ENCODE data around the gene TMOD4. TPM values are rescaled to one million over a fixed set of nuclear protein-coding genes. Genes with fewer than 3 reads are reported as not detected.
A peak's percentile ranks its signal among the peaks of the same experiment; 100 is the strongest.

TMOD4 gene
- polyA plus RNA-seq, 1 experiment, result 0.18 TPM

DNA sequence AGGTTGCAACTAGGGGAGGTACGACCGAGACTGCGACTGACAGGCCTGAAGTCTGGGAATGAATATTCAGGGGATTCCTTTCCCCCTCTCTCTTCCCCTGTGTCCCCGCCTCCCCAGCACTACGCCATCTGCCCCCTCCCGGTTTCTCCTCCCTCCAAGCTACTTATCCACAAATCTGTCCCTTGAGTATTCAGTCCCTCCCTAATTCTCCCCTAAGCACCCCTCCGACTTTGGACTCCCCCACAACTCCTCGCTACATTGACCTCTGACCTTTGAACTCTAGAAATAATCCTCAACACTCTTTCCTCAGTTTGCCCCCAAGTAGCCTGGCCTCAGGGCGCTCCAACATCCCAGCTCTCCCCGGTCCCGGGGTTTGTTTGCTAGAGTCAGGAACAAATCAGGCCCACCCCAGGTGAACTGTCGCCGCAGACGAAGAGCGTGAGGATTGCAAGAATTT, 10.5 kb downstream of the TMOD4 start:
- POLR2A ChIA-PET, result interaction anchor here (0.7 kb wide), 1 partner anchor 117 kb away, joined by 11 read pairs; no protein-coding TSS in a partner anchor
- CTCF ChIA-PET, result interaction anchor here (1.0 to 2.3 kb wide), 4 partner anchors 10 to 141 kb away, joined by 3 to 7 read pairs (median 5); no protein-coding TSS in a partner anchor
- H3K27me3 ChIP-seq (ENCODE audit: control insufficient read depth, insufficient read depth, low read length), result no peaks in the 10 kb centered on the region
- DNase-seq (ENCODE audit: low read depth), result no peak
- TF ChIP-seq, protein P1, sequence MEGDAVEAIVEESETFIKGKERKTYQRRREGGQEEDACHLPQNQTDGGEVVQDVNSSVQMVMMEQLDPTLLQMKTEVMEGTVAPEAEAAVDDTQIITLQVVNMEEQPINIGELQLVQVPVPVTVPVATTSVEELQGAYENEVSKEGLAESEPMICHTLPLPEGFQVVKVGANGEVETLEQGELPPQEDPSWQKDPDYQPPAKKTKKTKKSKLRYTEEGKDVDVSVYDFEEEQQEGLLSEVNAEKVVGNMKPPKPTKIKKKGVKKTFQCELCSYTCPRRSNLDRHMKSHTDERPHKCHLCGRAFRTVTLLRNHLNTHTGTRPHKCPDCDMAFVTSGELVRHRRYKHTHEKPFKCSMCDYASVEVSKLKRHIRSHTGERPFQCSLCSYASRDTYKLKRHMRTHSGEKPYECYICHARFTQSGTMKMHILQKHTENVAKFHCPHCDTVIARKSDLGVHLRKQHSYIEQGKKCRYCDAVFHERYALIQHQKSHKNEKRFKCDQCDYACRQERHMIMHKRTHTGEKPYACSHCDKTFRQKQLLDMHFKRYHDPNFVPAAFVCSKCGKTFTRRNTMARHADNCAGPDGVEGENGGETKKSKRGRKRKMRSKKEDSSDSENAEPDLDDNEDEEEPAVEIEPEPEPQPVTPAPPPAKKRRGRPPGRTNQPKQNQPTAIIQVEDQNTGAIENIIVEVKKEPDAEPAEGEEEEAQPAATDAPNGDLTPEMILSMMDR (IDR thresholded peaks at IDR 0.05; ENCODE audit: insufficient read depth, low read depth, low read length), result no peak
- H3K36me3 ChIP-seq (ENCODE audit: control insufficient read depth, insufficient read depth, low read length), result peaks cover 15% of the 10 kb centered on the region
- H3K4me3 ChIP-seq (ENCODE audit: low read depth, low read length), result peak overlapping the region; percentile 80

GRCh38 chr1:151164732-151165280, 11.0 kb downstream of the TMOD4 start:
- peak overlapping the region; percentile 80 for H3K4me3 ChIP-seq (ENCODE audit: low read depth, low read length)
- CTCF ChIA-PET, result interaction anchor here (1.0 to 2.3 kb wide), 4 partner anchors 10 to 140 kb away, joined by 3 to 7 read pairs (median 5); no protein-coding TSS in a partner anchor
- H3K36me3 ChIP-seq (ENCODE audit: control insufficient read depth, insufficient read depth, low read length), result peaks cover 16% of the 10 kb centered on the region
- POLR2A ChIA-PET, result interaction anchor here (0.7 kb wide), 1 partner anchor 118 kb away, joined by 11 read pairs; no protein-coding TSS in a partner anchor
- no peaks in the 10 kb centered on the region for H3K27me3 ChIP-seq (ENCODE audit: control insufficient read depth, insufficient read depth, low read length)
- no peak for DNase-seq (ENCODE audit: low read depth)
- TF ChIP-seq, protein P1 (IDR thresholded peaks at IDR 0.05; ENCODE audit: insufficient read depth, low read depth, low read length), result no peak

DNA sequence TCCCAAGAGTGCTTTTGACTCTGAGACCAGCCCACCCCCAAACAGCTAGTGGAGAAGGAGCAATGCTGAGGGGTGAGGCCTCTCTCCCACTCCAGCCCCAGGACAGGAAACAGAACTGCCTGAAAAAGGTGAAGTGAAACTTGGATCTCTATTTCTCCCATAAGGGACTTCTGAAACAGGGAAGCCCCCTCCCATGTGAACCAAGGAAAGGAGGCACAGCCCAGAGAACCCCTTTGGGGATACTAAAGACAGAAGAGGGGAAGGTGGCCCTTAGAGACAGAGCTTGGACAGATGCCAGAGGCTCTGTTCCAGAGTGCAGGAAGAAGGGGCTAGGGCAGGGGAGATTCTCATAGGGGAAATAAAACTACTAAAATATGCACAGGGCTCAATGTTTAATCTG, 16.4 kb downstream of the TMOD4 start:
- Histone ChIP-seq H3K4me3 (ENCODE audit: low read depth, low read length) (no peak overlapping the region), H3K27me3 (ENCODE audit: control insufficient read depth, insufficient read depth, low read length) (no peaks in the 10 kb centered on the region), H3K36me3 (ENCODE audit: control insufficient read depth, insufficient read depth, low read length) (peaks cover 25% of the 10 kb centered on the region)
- ChIA-PET POLR2A (no interaction called here), CTCF (interaction anchor here (10.0 kb wide), 1 partner anchor 59 kb away, joined by 124 read pairs; no protein-coding TSS in a partner anchor)
- TF ChIP-seq, protein P1 (IDR thresholded peaks at IDR 0.05; ENCODE audit: insufficient read depth, low read depth, low read length), result no peak
- DNase-seq (ENCODE audit: low read depth), result no peak

- ChIA-PET POLR2A (no interaction called here), CTCF (interaction anchor here (0.9 to 10.0 kb wide), 3 partner anchors 58 to 135 kb away, joined by 3 to 124 read pairs (median 3); no protein-coding TSS in a partner anchor)
- Histone ChIP-seq H3K4me3 (ENCODE audit: low read depth, low read length) (no peak overlapping the region), H3K36me3 (ENCODE audit: control insufficient read depth, insufficient read depth, low read length) (peaks cover 25% of the 10 kb centered on the region), H3K27me3 (ENCODE audit: control insufficient read depth, insufficient read depth, low read length) (no peaks in the 10 kb centered on the region)
- TF ChIP-seq, protein P1 (IDR thresholded peaks at IDR 0.05; ENCODE audit: insufficient read depth, low read depth, low read length), result no peak
- no peak for DNase-seq (ENCODE audit: low read depth)
Observed at GRCh38 chr1:151158751-151159251, 17.0 kb downstream of the TMOD4 start.

DNA sequence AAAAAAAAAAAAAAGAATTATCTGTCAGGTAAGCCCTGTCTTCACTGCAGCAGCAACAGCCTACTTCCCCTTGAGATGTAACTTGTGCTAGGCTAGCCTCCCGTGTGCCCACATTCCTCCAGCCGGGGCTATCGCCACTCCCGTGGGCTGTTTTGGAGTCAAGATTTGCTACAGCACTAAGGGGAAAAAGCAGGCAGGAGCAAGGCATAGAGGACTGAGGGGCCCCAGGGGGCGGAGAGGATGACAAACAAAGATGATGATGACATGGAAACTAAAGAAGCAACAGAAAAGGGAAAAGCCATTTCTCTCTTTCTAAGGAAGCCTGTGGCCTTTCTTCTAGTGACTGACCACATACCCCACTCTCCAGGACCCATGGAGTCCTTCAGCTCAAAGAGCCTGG, 17.5 kb downstream of the TMOD4 start:
- TF ChIP-seq, protein P1 (IDR thresholded peaks at IDR 0.05; ENCODE audit: insufficient read depth, low read depth, low read length), result no peak
- peaks cover 25% of the 10 kb centered on the region for H3K36me3 ChIP-seq (ENCODE audit: control insufficient read depth, insufficient read depth, low read length)
- ChIA-PET POLR2A (no interaction called here), CTCF (interaction anchor here (0.9 to 10.0 kb wide), 3 partner anchors 58 to 134 kb away, joined by 3 to 124 read pairs (median 3); no protein-coding TSS in a partner anchor)
- DNase-seq (ENCODE audit: low read depth), result no peak
- H3K4me3 ChIP-seq (ENCODE audit: low read depth, low read length), result no peak overlapping the region
- no peaks in the 10 kb centered on the region for H3K27me3 ChIP-seq (ENCODE audit: control insufficient read depth, insufficient read depth, low read length)

Data from BJ (cell line).